ENCODE data around the gene PSMB11. TPM values are rescaled to one million over a fixed set of nuclear protein-coding genes. Genes with fewer than 3 reads are reported as not detected.

The PSMB11 gene
- total RNA-seq, 4 donors from 2014 or later, result not detected

GRCh38 chr14:23054000-23054811, 12.2 kb downstream of the PSMB11 start:
- Histone ChIP-seq H3K27me3 (no peaks in the 10 kb centered on the region), H3K36me3 (no peaks in the 10 kb centered on the region), H3K4me1 (no peaks in the 10 kb centered on the region), H3K27ac (no peak overlapping the region), H3K4me3 (no peak overlapping the region), H3K9me3 (no peaks in the 10 kb centered on the region)
- TF ChIP-seq, protein P1, sequence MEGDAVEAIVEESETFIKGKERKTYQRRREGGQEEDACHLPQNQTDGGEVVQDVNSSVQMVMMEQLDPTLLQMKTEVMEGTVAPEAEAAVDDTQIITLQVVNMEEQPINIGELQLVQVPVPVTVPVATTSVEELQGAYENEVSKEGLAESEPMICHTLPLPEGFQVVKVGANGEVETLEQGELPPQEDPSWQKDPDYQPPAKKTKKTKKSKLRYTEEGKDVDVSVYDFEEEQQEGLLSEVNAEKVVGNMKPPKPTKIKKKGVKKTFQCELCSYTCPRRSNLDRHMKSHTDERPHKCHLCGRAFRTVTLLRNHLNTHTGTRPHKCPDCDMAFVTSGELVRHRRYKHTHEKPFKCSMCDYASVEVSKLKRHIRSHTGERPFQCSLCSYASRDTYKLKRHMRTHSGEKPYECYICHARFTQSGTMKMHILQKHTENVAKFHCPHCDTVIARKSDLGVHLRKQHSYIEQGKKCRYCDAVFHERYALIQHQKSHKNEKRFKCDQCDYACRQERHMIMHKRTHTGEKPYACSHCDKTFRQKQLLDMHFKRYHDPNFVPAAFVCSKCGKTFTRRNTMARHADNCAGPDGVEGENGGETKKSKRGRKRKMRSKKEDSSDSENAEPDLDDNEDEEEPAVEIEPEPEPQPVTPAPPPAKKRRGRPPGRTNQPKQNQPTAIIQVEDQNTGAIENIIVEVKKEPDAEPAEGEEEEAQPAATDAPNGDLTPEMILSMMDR (IDR thresholded peaks at IDR 0.05), result no peak
- TF ChIP-seq POLR2A (IDR thresholded peaks at IDR 0.05), result no peak
- intact Hi-C loops (cut with DNase I; ENCODE audit: low total_unique reads), result no loop called here
- no peak for DNase-seq

DNA sequence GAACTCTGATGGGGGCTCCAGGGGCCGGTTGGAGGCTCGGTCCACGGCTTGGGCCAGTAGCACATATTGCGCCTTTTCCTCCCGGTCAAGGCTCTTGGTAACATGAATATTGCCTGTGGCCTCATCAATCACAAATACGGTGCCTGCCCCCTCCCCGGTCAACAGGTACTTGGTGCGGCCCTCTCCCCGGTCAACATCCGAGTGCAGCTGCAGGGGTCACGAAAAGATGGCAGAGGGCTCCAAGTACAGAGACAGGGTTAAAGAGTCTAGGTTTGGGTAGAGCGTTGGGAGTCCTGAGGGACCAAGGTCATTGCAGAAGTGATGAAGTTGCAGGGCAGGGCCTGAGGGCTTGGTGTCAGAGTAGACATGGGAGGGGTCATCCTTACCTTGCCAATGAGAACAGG, 13.1 kb downstream of the PSMB11 start:
- Histone ChIP-seq H3K4me3 (no peak overlapping the region), H3K27me3 (no peaks in the 10 kb centered on the region), H3K4me1 (no peaks in the 10 kb centered on the region), H3K27ac (no peak overlapping the region), H3K36me3 (no peaks in the 10 kb centered on the region), H3K9me3 (no peaks in the 10 kb centered on the region)
- intact Hi-C loops (cut with DNase I; ENCODE audit: low total_unique reads), result loop anchor here (5.0 kb wide), 1 partner anchor 68 kb away; no protein-coding TSS in a partner anchor
- TF ChIP-seq, protein P1 (IDR thresholded peaks at IDR 0.05), result no peak
- no peak for TF ChIP-seq POLR2A (IDR thresholded peaks at IDR 0.05)
- no peak for DNase-seq

- TF ChIP-seq, protein P1 (IDR thresholded peaks at IDR 0.05), result no peak
- TF ChIP-seq POLR2A (IDR thresholded peaks at IDR 0.05), result no peak
- intact Hi-C loops (cut with DNase I; ENCODE audit: low total_unique reads), result loop anchor here (5.0 kb wide), 1 partner anchor 68 kb away; no protein-coding TSS in a partner anchor
- H3K4me3 ChIP-seq, result no peak overlapping the region
- no peaks in the 10 kb centered on the region for H3K27me3 ChIP-seq
- no peak for DNase-seq
- H3K36me3 ChIP-seq, result no peaks in the 10 kb centered on the region
- no peaks in the 10 kb centered on the region for H3K4me1 ChIP-seq
- H3K9me3 ChIP-seq, result no peaks in the 10 kb centered on the region
- peak overlapping the region; percentile 86 to 92 for H3K27ac ChIP-seq
These were observed 13.7 kb downstream of the PSMB11 start for GRCh38 chr14:23055621-23056144.

- no peaks in the 10 kb centered on the region for H3K36me3 ChIP-seq
- peak overlapping the region; percentile 86 to 92 for H3K27ac ChIP-seq
- intact Hi-C loops (cut with DNase I; ENCODE audit: low total_unique reads), result loop anchor here (5.0 kb wide), 1 partner anchor 69 kb away; no protein-coding TSS in a partner anchor
- TF ChIP-seq, protein P1 (IDR thresholded peaks at IDR 0.05), result peak; percentile 33 to 56 (median 50)
- TF ChIP-seq POLR2A (IDR thresholded peaks at IDR 0.05), result no peak
- no peaks in the 10 kb centered on the region for H3K9me3 ChIP-seq
- peak overlapping the region in 1 of 2 donors; percentile 58 for H3K4me3 ChIP-seq
- DNase-seq, result peak; percentile 57 to 58
- no peaks in the 10 kb centered on the region for H3K4me1 ChIP-seq
- no peaks in the 10 kb centered on the region for H3K27me3 ChIP-seq
These were observed 14.3 kb downstream of the PSMB11 start for GRCh38 chr14:23056145-23056955.

All from uterus (tissue), 4 donors.